Heart right ventricle (tissue), 16 donors: ENCODE data around the gene SMCO3. TPM values are rescaled to one million over a fixed set of nuclear protein-coding genes. Genes with fewer than 3 reads are reported as not detected.

Experiments
- ATAC-seq, 8 donors: fragments of 200-7000 bp; cut with Tn5 transposase; one replicate each; pipeline ENCODE4 v1.9.1; 2020; ENCODE audit warnings: mild to moderate bottlenecking in 8 of 8, moderate library complexity in 8 of 8, moderate number of reproducible peaks in 1 of 8
- DNase-seq, 2 donors: peaks; one replicate each; pipeline ENCODE4 v3.0.0-alpha.2; 2020
- H3K27ac ChIP-seq, 10 donors: fragments of 200-600 bp; sonication (generic) in 2 of 10; one replicate each; pipeline versions ENCODE4 v1.5.0 to v1.8.0; 2020 to 2022; ENCODE audit warnings: mild to moderate bottlenecking in 3 of 10
- H3K27me3 ChIP-seq, 7 donors: fragments of 200-600 bp; one replicate each; pipeline ENCODE4 v1.8.0; 2021 to 2022; ENCODE audit warnings: mild to moderate bottlenecking in 2 of 7
- H3K36me3 ChIP-seq, 9 donors: fragments of 200-600 bp; sonication (generic) in 1 of 9; one replicate each; pipeline versions ENCODE4 v1.5.0 to v1.8.0; 2020 to 2022; ENCODE audit warnings: mild to moderate bottlenecking in 2 of 9
- H3K4me1 ChIP-seq, 9 donors: fragments of 200-600 bp; sonication (generic) in 1 of 9; one replicate each; pipeline versions ENCODE4 v1.5.0 to v1.8.0; 2020 to 2022; ENCODE audit warnings: mild to moderate bottlenecking in 4 of 9
- H3K4me3 ChIP-seq, 10 donors: fragments of 200-600 bp; sonication (generic) in 2 of 10; one replicate each; pipeline versions ENCODE4 v1.5.0 to v1.8.0; 2020 to 2022; ENCODE audit warnings: mild to moderate bottlenecking in 7 of 10, moderate library complexity in 2 of 10
- H3K9me3 ChIP-seq, 11 donors: fragments of 200-600 bp in 10 of 11; sonication (generic) in 2 of 11; one replicate each; pipeline versions ENCODE4 v1.5.0 to v1.8.0; 2013 to 2022; ENCODE audit warnings: mild to moderate bottlenecking in 2 of 11, control low read depth in 1 of 11, moderate library complexity in 1 of 11
- WGBS, 2 donors: extraction: QIAGEN DNeasy Blood & Tissue Kit; methylation state at CpG; one replicate each; pipeline ENCODE4 v1.1.7; 2013; ENCODE audit warnings: inconsistent platforms in 1 of 2; 5-methylcytosine and 5-hydroxymethylcytosine counted together
- intact Hi-C, 10 donors: fragments of 100-400 bp; cut with DNase I; formaldehyde crosslinking; loops; one replicate each; pipeline versions ENCODE4 v1.11.1 to v1.14.2; 2022
- polyA plus RNA-seq, 2 donors: library from polyadenylated mRNA; stranded (reverse); fragments of 200-250 nt; gene quantifications; one replicate each; pipeline ENCODE4 v1.2.3, GENCODE V29; 2013
- total RNA-seq, 10 donors: library from RNA; stranded (reverse); fragmentation: NEBNext Ultra II Directional in 3 of 10; extraction: Animal tissue kit (Norgen Biotek cat#: 25700) in 3 of 10; gene quantifications; one replicate each; pipeline versions ENCODE4 v1.2.1 to v1.2.4, GENCODE V29; 2021 to 2023
- TF ChIP-seq, protein P1 (sequence below), 9 donors: fragments of 200-600 bp; sonication (generic) in 2 of 9; IDR thresholded peaks; one replicate each; pipeline versions ENCODE4 v1.5.0 to v1.8.0; 2021 to 2022; ENCODE audit warnings: antibody characterized with exemption in 9 of 9, mild to moderate bottlenecking in 5 of 9, moderate library complexity in 1 of 9
- donor health status: Arrhythmogenic right ventricular cardiomyopathy.
- donor health status: ischemic (EF 13 %, LVEDD 7.1; RV severe dilation, severe dysfunction).
- donor health status: healthy with polysubstance abuse.
- donor health status: DM: no; HTN: yes; CAD: no.
- donor health status: DM: no; HTN: no; CAD: no.
- donor health status: ischemic (EF 25% LVEDD 6.9; RV normal size, moderate dysfunction).
- donor health status: ischemic (EF 25% LVEDD 5.7; RV mildly dilated, moderate dysfunction).
- donor health status: healthy.
- donor health status: DM: yes; HTN: yes; CAD: no.
- donor health status: Ischemic cardiomyopathy.
- donor health status: ischemic (EF 35%, LVEDD 5.7; RV mildly dilated, moderate dysfunction).
- donor health status: nonischemic (EF 11% LVEDD 7.7; RV severe dilation, severe dysfunction).
- donor health status: DM: yes; HTN: yes; CAD: no.
- donor health status: PGD.
- donor health status: ischemic (EF 29% LVEDD 5.4; RV normal size, mild dysfunction).
- donor health status: nonischemic (EF 23%, LVEDD 6.1; RV moderate dilation, normal function).

The SMCO3 gene
- total and polyA plus RNA-seq, 12 donors = 0.10 to 1.3 (median 0.12) TPM; not detected in 5

- Histone ChIP-seq H3K27me3 (no peaks in the 10 kb centered on the region), H3K9me3 (no peaks in the 10 kb centered on the region), H3K4me3 (no peak overlapping the region), H3K27ac (no peak overlapping the region), H3K4me1 (peaks cover 0 to 10% (median 0%) of the 10 kb centered on the region in 9 donors), H3K36me3 (peaks cover 0 to 30% (median 3%) of the 10 kb centered on the region in 9 donors)
- ATAC-seq (no peak), DNase-seq (no peak)
- intact Hi-C loops = no loop called here
- TF ChIP-seq, protein P1, sequence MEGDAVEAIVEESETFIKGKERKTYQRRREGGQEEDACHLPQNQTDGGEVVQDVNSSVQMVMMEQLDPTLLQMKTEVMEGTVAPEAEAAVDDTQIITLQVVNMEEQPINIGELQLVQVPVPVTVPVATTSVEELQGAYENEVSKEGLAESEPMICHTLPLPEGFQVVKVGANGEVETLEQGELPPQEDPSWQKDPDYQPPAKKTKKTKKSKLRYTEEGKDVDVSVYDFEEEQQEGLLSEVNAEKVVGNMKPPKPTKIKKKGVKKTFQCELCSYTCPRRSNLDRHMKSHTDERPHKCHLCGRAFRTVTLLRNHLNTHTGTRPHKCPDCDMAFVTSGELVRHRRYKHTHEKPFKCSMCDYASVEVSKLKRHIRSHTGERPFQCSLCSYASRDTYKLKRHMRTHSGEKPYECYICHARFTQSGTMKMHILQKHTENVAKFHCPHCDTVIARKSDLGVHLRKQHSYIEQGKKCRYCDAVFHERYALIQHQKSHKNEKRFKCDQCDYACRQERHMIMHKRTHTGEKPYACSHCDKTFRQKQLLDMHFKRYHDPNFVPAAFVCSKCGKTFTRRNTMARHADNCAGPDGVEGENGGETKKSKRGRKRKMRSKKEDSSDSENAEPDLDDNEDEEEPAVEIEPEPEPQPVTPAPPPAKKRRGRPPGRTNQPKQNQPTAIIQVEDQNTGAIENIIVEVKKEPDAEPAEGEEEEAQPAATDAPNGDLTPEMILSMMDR (IDR thresholded peaks at IDR 0.05) = no peak
- WGBS, 2 donors = 55 to 56% methylated on average over 2 of the region's 2 CpGs
Observed at GRCh38 chr12:14781563-14781962, 32.4 kb downstream of the SMCO3 start.

GRCh38 chr12:14780859-14781258, 33.1 kb downstream of the SMCO3 start:
- Histone ChIP-seq H3K36me3 (peaks cover 0 to 23% (median 0%) of the 10 kb centered on the region in 9 donors), H3K4me1 (peaks cover 0 to 16% (median 0%) of the 10 kb centered on the region in 9 donors), H3K9me3 (no peaks in the 10 kb centered on the region), H3K27ac (no peak overlapping the region), H3K27me3 (no peaks in the 10 kb centered on the region), H3K4me3 (peak overlapping the region in 1 of 10 donors; percentile 16)
- ATAC-seq (no peak), DNase-seq (no peak)
- intact Hi-C loops = no loop called here
- WGBS, 2 donors = 85 to 88% methylated on average over 3 of the region's 3 CpGs
- TF ChIP-seq, protein P1 (IDR thresholded peaks at IDR 0.05) = no peak

DNA sequence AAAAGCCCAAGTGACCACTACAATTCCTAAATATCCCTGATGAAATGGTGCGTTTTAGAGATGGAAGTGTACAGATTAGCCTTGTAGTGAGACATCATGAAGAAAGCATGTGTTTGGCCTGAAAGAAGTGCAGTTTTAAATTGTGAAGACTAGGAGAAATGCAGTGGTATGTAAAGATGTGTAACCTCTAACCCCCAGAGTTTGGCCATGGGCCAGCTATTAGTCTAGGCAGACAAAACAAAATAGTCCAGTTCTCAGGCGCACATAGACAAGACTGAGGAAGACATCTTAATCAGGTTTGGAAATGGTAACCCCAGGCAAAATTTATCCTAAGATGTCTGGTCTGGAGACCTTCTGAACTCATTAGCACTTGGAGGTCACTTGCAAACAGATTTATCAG, 34.1 kb downstream of the SMCO3 start:
- TF ChIP-seq, protein P1 (IDR thresholded peaks at IDR 0.05) = no peak
- Histone ChIP-seq H3K4me3 (no peak overlapping the region), H3K27ac (no peak overlapping the region), H3K27me3 (no peaks in the 10 kb centered on the region), H3K4me1 (peaks cover 0 to 26% (median 0%) of the 10 kb centered on the region in 9 donors), H3K36me3 (peaks cover 0 to 13% (median 0%) of the 10 kb centered on the region in 9 donors), H3K9me3 (no peaks in the 10 kb centered on the region)
- intact Hi-C loops = no loop called here
- ATAC-seq (no peak), DNase-seq (no peak)
- 88% methylated on average over 2 of the region's 2 CpGs for WGBS, 2 donors

GRCh38 chr12:14777271-14777670, 36.7 kb downstream of the SMCO3 start:
- no peaks in the 10 kb centered on the region for H3K9me3 ChIP-seq
- ATAC-seq = no peak
- H3K4me1 ChIP-seq = peaks cover 0 to 33% (median 9%) of the 10 kb centered on the region in 9 donors
- no peak overlapping the region for H3K4me3 ChIP-seq
- no peak overlapping the region for H3K27ac ChIP-seq
- WGBS, 2 donors = 51 to 62% methylated on average over 3 of the region's 3 CpGs
- TF ChIP-seq, protein P1 (IDR thresholded peaks at IDR 0.05) = no peak
- intact Hi-C loops = no loop called here
- no peaks in the 10 kb centered on the region for H3K36me3 ChIP-seq
- no peak for DNase-seq
- H3K27me3 ChIP-seq = no peaks in the 10 kb centered on the region
